A549 (cell line): Measurements from ENCODE around the gene CFAP58. TPM values are rescaled to one million over a fixed set of nuclear protein-coding genes. Genes with fewer than 3 reads are reported as not detected.

Experiments used
- ATAC-seq, 2 experiments: fragments of 200-7000 bp in 1 of 2; fragments of >200 bp in 1 of 2; cut with Nextera tagmentation in 1 of 2; cut with Tn5 transposase in 1 of 2; 3 replicates each; pipeline versions ENCODE4 v1.8.0 to v1.9.1; 2018 to 2020; ENCODE audit warnings: mild to moderate bottlenecking in 1 of 2, moderate library complexity in 1 of 2
- CTCF ChIA-PET: fragments of 300-600 bp; sonication (Branson Sonifier 250); formaldehyde crosslinking; extraction: SDS; loops from one replicate; lab custom pipeline; 2021; ENCODE audit warnings: antibody characterized with exemption, inconsistent platforms; lab: Yijun Ruan, JAX
- POLR2A ChIA-PET: fragments of 350-600 bp; formaldehyde crosslinking; extraction: SDS; loops from one replicate; lab custom pipeline; 2021; ENCODE audit warnings: antibody characterized with exemption, inconsistent platforms; lab: Yijun Ruan, JAX
- DNase-seq, 2 experiments: peaks; one replicate each; pipeline versions ENCODE4 v3.0.0 to v3.0.0-alpha.2; 2011 to 2016; ENCODE audit warnings: low read depth in 1 of 2, low spot score in 1 of 2
- FAIRE-seq: peaks from 2 replicates; lab custom pipeline; 2011; peaks lifted over from hg19 to GRCh38; lab: Jason Lieb, UNC
- H3K27ac ChIP-seq, 2 experiments: fragments of >200 bp; sonication (Bioruptor Twin); formaldehyde crosslinking; 3 replicates each; pipeline ENCODE4 v1.5.1; 2016 to 2017
- H3K4me1 ChIP-seq: fragments of >200 bp; sonication (Bioruptor Twin); formaldehyde crosslinking; 3 replicates; pipeline ENCODE4 v1.6.1; 2016
- H3K4me2 ChIP-seq: fragments of >200 bp; sonication (Bioruptor Twin); formaldehyde crosslinking; 3 replicates; pipeline ENCODE4 v1.6.1; 2016
- H3K4me3 ChIP-seq: fragments of >200 bp; sonication (Bioruptor Twin); formaldehyde crosslinking; 3 replicates; pipeline ENCODE4 v1.5.1; 2016
- H3K9me3 ChIP-seq: fragments of >200 bp; sonication (Bioruptor Twin); formaldehyde crosslinking; 3 replicates; pipeline ENCODE4 v1.6.1; 2016
- BHLHE40 ChIP-seq: IDR thresholded peaks from 2 replicates; pipeline ENCODE4 v1.6.1; 2012; ENCODE audit warnings: low read depth, low read length, inconsistent platforms
- EHF ChIP-seq: fragments of 250-450 bp; sonication (Bioruptor Pico); IDR thresholded peaks from 2 replicates; pipeline ENCODE4 v1.5.0; 2020; ENCODE audit warnings: mild to moderate bottlenecking
- EP300 ChIP-seq, 2 experiments: fragments of >200 bp; sonication (Bioruptor Twin); formaldehyde crosslinking; IDR thresholded peaks; 2 replicates in 1 of 2; 3 replicates in 1 of 2; pipeline ENCODE4 v1.6.1; 2016 to 2017
- GATA3 ChIP-seq: IDR thresholded peaks from 2 replicates; pipeline ENCODE4 v1.6.1; 2012; ENCODE audit warnings: borderline replicate concordance
- HOXB13 ChIP-seq: fragments of 250-450 bp; sonication (Bioruptor Pico); IDR thresholded peaks from 2 replicates; pipeline ENCODE4 v1.5.0; 2020; ENCODE audit warnings: low read depth, mild to moderate bottlenecking, moderate library complexity
- JUNB ChIP-seq: fragments of >200 bp; sonication (Bioruptor Twin); formaldehyde crosslinking; IDR thresholded peaks from 2 replicates; pipeline ENCODE4 v1.6.1; 2016
- KDM1A ChIP-seq: fragments of 200-600 bp; sonication (generic); IDR thresholded peaks from 2 replicates; pipeline ENCODE4 v1.6.1; 2016; ENCODE audit warnings: low read depth, mild to moderate bottlenecking
- NFE2L2 ChIP-seq: fragments of 150-350 bp; conservative IDR thresholded peaks from 2 replicates; pipeline ENCODE4 v1.6.1; 2014; ENCODE audit warnings: low read length
- NPAS2 ChIP-seq: fragments of 250-450 bp; sonication (Bioruptor Pico); IDR thresholded peaks from 2 replicates; pipeline ENCODE4 v1.8.0; 2022; ENCODE audit warnings: mild to moderate bottlenecking, moderate library complexity, borderline replicate concordance
- NR3C1 ChIP-seq: fragments of >200 bp; sonication (Bioruptor Twin); formaldehyde crosslinking; IDR thresholded peaks from 3 replicates; pipeline ENCODE4 v1.6.1; 2017
- RAD21 ChIP-seq, 2 experiments: fragments of >200 bp in 1 of 2; sonication (Bioruptor Twin) in 1 of 2; formaldehyde crosslinking in 1 of 2; IDR thresholded peaks in 1 of 2; conservative IDR thresholded peaks in 1 of 2; 2 replicates in 1 of 2; 3 replicates in 1 of 2; pipeline ENCODE4 v1.6.1; 2012 to 2018; ENCODE audit warnings: inconsistent platforms in 1 of 2
- RFX5 ChIP-seq: fragments of 450-650 bp; IDR thresholded peaks from 2 replicates; pipeline ENCODE4 v1.7.1; 2014; ENCODE audit warnings: antibody characterized with exemption, mild to moderate bottlenecking, moderate library complexity
- ZFP36 ChIP-seq: fragments of 450-650 bp; IDR thresholded peaks from 2 replicates; pipeline ENCODE4 v1.6.1; 2014; ENCODE audit warnings: borderline replicate concordance; ENCODE audit not compliant: partially characterized antibody
- ZNF302 ChIP-seq: fragments of 250-450 bp; sonication (Bioruptor Pico); IDR thresholded peaks from 2 replicates; pipeline ENCODE4 v1.9.0; 2021; ENCODE audit warnings: inconsistent platforms, mild to moderate bottlenecking, moderate library complexity
- WGBS: methylation state at CpG from one replicate; pipeline ENCODE4 v1.1.6; 2017; ENCODE audit errors: missing lambda C conversion rate; 5-methylcytosine and 5-hydroxymethylcytosine counted together
- polyA plus RNA-seq, 4 experiments: library from polyadenylated mRNA; depleted of rRNA in 3 of 4; stranded (reverse); fragments of >200 nt; fragmentation: RNase III in 1 of 4; extraction: RNeasy Plus Mini Kit Qiagen cat#74134 plus additional on column Dnase treatment in 1 of 4; gene quantifications; 2 replicates in 3 of 4; 3 replicates in 1 of 4; pipeline ENCODE4 v1.2.3, GENCODE V29; 2011 to 2017
- TF ChIP-seq, protein P1 (sequence below): fragments of >200 bp; sonication (Bioruptor Twin); formaldehyde crosslinking; IDR thresholded peaks from 3 replicates; pipeline ENCODE4 v1.5.1; 2016
- TF ChIP-seq, protein P2 (sequence below): fragments of 150-350 bp; IDR thresholded peaks from 2 replicates; pipeline ENCODE4 v1.6.1; 2014; ENCODE audit warnings: low read depth, mild to moderate bottlenecking, low read length
- TF ChIP-seq, protein P3 (sequence below): IDR thresholded peaks from 2 replicates; pipeline ENCODE4 v1.6.1; 2012; ENCODE audit warnings: low read depth, borderline replicate concordance

Gene CFAP58
- polyA plus RNA-seq, 2 of the 4 experiments (the other 2 are of a cell fraction), result 0.22 to 0.25 TPM

DNA sequence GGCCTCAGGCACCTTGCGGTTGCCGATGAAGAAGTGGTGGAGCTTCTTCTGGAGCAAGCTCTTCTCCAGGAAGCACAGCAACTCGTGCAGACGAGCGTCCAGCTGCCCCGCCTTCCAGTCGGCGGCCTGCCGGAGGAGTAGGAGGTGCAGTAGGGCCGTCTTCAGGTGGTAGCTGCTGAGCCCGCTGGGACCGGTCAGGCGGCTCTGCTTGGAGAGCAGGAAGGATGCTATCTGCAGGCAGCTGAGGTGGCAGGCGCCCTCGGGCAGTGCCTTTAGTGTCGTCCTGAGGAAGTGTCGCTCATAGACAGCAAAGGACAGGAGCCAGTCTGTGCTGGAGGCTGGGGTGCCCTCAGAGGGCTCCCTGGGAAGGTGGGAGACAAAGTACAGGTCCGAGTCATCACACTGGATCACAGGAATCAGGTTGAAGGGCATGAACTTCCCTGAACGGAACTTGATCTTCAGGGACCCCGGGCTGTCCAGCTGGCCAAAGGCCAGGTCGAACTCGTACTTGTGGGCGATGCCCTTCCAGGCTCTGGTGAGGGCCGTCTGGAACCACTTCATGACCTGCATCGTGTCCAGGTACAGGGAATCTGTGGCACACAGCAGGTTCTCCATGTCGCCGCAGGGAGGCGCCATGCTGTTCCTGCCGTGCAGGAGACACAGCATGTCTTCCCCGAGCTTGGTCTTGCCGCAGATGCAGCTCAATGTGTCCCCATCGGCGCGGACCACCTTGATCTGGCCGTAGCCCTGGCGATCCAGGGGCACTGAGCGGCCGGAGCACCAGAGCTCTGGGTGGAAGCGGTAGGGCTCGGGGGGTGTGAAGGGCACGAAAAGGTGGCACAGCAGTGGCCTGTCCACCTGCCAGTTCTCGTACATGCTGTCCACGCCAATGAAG, 38.8 kb upstream of the CFAP58 start:
- no peak for FAIRE-seq
- DNase-seq, result no peak
- no peaks in the 10 kb centered on the region for H3K9me3 ChIP-seq
- 93% methylated on average over 35 of the region's 43 CpGs for WGBS
- H3K4me1 ChIP-seq, result peaks cover 23% of the 10 kb centered on the region
- no peak overlapping the region for H3K4me2 ChIP-seq
- TF ChIP-seq RFX5 (no peak), ZNF302 (CRISPR knock-in tag) (no peak), EP300 (IDR thresholded peaks at IDR 0.05) (no peak), BHLHE40 (no peak)
- ATAC-seq, result no peak
- no peak overlapping the region for H3K4me3 ChIP-seq
- H3K27ac ChIP-seq, result no peak overlapping the region
- POLR2A ChIA-PET, result no interaction called here
- CTCF ChIA-PET, result interaction anchor here (1.3 to 17.2 kb wide), 4 partner anchors 10 to 33 kb away, joined by 3 to 267 read pairs (median 72); no protein-coding TSS in a partner anchor

DNA sequence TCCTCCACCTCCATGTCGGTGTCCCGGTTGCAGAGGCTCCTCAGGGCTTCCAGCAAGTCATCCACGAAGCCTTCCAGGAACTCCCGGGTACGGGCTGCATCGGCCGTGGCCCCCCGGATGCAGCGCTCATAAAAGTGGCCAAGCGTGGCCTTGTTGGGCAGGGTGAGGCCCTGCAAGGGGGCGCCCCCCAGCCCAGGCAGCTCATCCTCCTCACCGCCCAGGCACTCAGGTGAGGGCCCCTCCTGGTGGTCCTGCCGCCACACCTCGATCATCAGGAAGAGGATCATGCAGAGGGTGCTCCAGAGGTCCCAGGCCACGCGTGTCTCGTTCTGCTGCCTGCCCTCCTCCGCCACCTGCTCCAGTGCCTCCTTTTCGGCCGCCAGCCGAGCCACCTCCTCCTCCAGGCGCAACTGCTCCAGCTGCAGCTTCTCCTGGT, 38.1 kb upstream of the CFAP58 start:
- FAIRE-seq (no peak), ATAC-seq (no peak), DNase-seq (no peak)
- H3K4me1 ChIP-seq, result peaks cover 23% of the 10 kb centered on the region
- no peak overlapping the region for H3K27ac ChIP-seq
- ChIA-PET CTCF (interaction anchor here (1.3 to 17.2 kb wide), 4 partner anchors 10 to 33 kb away, joined by 3 to 267 read pairs (median 72); no protein-coding TSS in a partner anchor), POLR2A (no interaction called here)
- no peaks in the 10 kb centered on the region for H3K9me3 ChIP-seq
- H3K4me2 ChIP-seq, result no peak overlapping the region
- no peak for TF ChIP-seq RFX5
- no peak for TF ChIP-seq BHLHE40
- TF ChIP-seq, protein P1, sequence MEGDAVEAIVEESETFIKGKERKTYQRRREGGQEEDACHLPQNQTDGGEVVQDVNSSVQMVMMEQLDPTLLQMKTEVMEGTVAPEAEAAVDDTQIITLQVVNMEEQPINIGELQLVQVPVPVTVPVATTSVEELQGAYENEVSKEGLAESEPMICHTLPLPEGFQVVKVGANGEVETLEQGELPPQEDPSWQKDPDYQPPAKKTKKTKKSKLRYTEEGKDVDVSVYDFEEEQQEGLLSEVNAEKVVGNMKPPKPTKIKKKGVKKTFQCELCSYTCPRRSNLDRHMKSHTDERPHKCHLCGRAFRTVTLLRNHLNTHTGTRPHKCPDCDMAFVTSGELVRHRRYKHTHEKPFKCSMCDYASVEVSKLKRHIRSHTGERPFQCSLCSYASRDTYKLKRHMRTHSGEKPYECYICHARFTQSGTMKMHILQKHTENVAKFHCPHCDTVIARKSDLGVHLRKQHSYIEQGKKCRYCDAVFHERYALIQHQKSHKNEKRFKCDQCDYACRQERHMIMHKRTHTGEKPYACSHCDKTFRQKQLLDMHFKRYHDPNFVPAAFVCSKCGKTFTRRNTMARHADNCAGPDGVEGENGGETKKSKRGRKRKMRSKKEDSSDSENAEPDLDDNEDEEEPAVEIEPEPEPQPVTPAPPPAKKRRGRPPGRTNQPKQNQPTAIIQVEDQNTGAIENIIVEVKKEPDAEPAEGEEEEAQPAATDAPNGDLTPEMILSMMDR, result no peak
- TF ChIP-seq NR3C1, result no peak
- H3K4me3 ChIP-seq, result no peak overlapping the region
- 92% methylated on average over 22 of the region's 22 CpGs for WGBS

- 90% methylated on average over 8 of the region's 9 CpGs for WGBS
- ATAC-seq, result no peak
- no peak for FAIRE-seq
- H3K4me2 ChIP-seq, result no peak overlapping the region
- H3K27ac ChIP-seq, result no peak overlapping the region
- peak; percentile 65; the same call in 1 of the 2 replicates for TF ChIP-seq RFX5
- TF ChIP-seq ZFP36, result peak; percentile 45
- TF ChIP-seq, protein P2, sequence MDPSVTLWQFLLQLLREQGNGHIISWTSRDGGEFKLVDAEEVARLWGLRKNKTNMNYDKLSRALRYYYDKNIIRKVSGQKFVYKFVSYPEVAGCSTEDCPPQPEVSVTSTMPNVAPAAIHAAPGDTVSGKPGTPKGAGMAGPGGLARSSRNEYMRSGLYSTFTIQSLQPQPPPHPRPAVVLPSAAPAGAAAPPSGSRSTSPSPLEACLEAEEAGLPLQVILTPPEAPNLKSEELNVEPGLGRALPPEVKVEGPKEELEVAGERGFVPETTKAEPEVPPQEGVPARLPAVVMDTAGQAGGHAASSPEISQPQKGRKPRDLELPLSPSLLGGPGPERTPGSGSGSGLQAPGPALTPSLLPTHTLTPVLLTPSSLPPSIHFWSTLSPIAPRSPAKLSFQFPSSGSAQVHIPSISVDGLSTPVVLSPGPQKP, result no peak
- no peak for TF ChIP-seq RAD21 (conservative IDR thresholded peaks at IDR 0.05 in 1 of 2, IDR thresholded peaks at IDR 0.05 in 1 of 2)
- no peak for DNase-seq
- H3K4me1 ChIP-seq, result peaks cover 26% of the 10 kb centered on the region
- no peak overlapping the region for H3K4me3 ChIP-seq
- ChIA-PET POLR2A (interaction anchor here (1.1 kb wide), 1 partner anchor 9 kb away, joined by 3 read pairs; no protein-coding TSS in a partner anchor), CTCF (interaction anchor here (7.5 to 17.2 kb wide), 3 partner anchors 11 to 32 kb away, joined by 66 to 267 read pairs (median 77); no protein-coding TSS in a partner anchor)
- H3K9me3 ChIP-seq, result no peaks in the 10 kb centered on the region
Measured at GRCh38 chr10:104316321-104317099, 37.1 kb upstream of the CFAP58 start.

- Histone ChIP-seq H3K9me3 (no peaks in the 10 kb centered on the region), H3K4me1 (peaks cover 28% of the 10 kb centered on the region), H3K4me2 (no peak overlapping the region), H3K4me3 (no peak overlapping the region), H3K27ac (no peak overlapping the region)
- 75% methylated on average over 6 of the region's 6 CpGs for WGBS
- FAIRE-seq (no peak), DNase-seq (no peak), ATAC-seq (peak in 1 of 2 experiments; percentile 9; a peak in 1 of 6 replicates)
- ChIA-PET POLR2A (interaction anchor here (0.6 to 1.1 kb wide), 2 partner anchors 10 to 195 kb away, joined by 3 read pairs; partner anchors contain the start of gene SFR1), CTCF (interaction anchor here (1.1 to 17.2 kb wide), 3 partner anchors 12 to 31 kb away, joined by 5 to 267 read pairs (median 66); no protein-coding TSS in a partner anchor)
- TF ChIP-seq, protein P3, sequence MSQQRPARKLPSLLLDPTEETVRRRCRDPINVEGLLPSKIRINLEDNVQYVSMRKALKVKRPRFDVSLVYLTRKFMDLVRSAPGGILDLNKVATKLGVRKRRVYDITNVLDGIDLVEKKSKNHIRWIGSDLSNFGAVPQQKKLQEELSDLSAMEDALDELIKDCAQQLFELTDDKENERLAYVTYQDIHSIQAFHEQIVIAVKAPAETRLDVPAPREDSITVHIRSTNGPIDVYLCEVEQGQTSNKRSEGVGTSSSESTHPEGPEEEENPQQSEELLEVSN, result no peak
- TF ChIP-seq NFE2L2, result no peak
- TF ChIP-seq KDM1A, result no peak
- TF ChIP-seq ZFP36, result no peak
- no peak for TF ChIP-seq NPAS2
- TF ChIP-seq EHF (CRISPR knock-in tag), result no peak
- no peak for TF ChIP-seq JUNB
- TF ChIP-seq HOXB13, result no peak
- TF ChIP-seq, protein P2, result no peak
- no peak for TF ChIP-seq BHLHE40
- TF ChIP-seq GATA3, result no peak
Measured at GRCh38 chr10:104317269-104317710, 36.3 kb upstream of the CFAP58 start.
